ENCODE data around the gene ZHX3. TPM values are rescaled to one million over a fixed set of nuclear protein-coding genes. Genes with fewer than 3 reads are reported as not detected.

The ZHX3 gene
- total and polyA plus RNA-seq, 9 of the 15 experiments (the other 6 are each of a cell fraction or from before 2014, with no cell fraction given): 0.80 to 14.6 (median 4.9) TPM

DNA sequence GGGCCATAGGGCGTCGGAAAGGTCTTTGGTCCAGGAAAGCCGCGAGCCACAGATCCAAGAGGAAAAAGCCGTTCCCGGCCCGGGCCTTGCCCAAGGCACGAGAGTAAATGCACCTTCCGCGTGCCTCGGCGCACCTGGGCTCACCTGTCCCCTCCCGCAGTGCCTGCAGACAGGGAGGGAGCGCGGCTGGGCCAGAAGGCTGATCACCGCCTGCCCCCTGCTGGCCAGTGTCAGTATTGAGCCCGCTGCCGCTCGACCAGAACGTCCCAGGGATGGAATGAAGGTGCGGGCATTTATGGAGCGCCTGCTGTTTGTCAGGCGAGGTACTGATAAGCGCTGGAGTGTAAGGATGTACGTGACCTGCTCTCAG, 22.4 kb upstream of the ZHX3 start (continued):
- TF ChIP-seq, protein P1, sequence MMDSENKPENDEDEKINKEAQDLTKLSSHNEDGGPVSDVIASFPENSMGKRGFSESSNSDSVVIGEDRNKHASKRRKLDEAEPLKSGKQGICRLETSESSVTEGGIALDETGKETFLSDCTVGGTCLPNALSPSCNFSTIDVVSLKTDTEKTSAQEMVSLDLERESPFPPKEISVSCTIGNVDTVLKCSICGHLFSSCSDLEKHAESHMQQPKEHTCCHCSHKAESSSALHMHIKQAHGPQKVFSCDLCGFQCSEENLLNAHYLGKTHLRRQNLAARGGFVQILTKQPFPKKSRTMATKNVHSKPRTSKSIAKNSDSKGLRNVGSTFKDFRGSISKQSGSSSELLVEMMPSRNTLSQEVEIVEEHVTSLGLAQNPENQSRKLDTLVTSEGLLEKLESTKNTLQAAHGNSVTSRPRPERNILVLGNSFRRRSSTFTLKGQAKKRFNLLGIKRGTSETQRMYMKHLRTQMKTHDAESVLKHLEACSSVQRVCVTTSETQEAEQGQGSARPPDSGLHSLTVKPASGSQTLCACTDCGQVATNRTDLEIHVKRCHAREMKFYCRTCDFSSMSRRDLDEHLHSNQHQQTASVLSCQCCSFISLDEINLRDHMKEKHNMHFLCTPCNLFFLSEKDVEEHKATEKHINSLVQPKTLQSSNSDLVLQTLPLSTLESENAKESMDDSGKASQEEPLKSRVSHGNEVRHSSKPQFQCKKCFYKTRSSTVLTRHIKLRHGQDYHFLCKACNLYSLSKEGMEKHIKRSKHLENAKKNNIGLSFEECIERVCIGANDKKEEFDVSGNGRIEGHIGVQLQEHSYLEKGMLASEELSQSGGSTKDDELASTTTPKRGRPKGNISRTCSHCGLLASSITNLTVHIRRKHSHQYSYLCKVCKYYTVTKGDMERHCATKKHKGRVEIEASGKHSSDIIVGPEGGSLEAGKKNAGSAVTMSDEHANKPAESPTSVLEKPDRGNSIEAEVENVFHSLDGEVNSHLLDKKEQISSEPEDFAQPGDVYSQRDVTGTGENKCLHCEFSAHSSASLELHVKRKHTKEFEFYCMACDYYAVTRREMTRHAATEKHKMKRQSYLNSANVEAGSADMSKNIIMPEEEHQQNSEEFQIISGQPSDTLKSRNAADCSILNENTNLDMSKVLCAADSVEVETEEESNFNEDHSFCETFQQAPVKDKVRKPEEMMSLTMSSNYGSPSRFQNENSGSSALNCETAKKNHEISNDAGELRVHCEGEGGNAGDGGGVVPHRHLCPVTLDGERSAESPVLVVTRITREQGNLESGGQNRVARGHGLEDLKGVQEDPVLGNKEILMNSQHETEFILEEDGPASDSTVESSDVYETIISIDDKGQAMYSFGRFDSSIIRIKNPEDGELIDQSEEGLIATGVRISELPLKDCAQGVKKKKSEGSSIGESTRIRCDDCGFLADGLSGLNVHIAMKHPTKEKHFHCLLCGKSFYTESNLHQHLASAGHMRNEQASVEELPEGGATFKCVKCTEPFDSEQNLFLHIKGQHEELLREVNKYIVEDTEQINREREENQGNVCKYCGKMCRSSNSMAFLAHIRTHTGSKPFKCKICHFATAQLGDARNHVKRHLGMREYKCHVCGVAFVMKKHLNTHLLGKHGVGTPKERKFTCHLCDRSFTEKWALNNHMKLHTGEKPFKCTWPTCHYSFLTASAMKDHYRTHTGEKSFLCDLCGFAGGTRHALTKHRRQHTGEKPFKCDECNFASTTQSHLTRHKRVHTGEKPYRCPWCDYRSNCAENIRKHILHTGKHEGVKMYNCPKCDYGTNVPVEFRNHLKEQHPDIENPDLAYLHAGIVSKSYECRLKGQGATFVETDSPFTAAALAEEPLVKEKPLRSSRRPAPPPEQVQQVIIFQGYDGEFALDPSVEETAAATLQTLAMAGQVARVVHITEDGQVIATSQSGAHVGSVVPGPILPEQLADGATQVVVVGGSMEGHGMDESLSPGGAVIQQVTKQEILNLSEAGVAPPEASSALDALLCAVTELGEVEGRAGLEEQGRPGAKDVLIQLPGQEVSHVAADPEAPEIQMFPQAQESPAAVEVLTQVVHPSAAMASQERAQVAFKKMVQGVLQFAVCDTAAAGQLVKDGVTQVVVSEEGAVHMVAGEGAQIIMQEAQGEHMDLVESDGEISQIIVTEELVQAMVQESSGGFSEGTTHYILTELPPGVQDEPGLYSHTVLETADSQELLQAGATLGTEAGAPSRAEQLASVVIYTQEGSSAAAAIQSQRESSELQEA (IDR thresholded peaks at IDR 0.05; ENCODE audit: low read depth): no peak
- TF ChIP-seq EP300 (IDR thresholded peaks at IDR 0.05; ENCODE audit: low read length) (no peak), ZNF699 (CRISPR knock-in tag; IDR thresholded peaks at IDR 0.05; ENCODE audit: insufficient replicate concordance) (no peak), EWSR1 (IDR thresholded peaks at IDR 0.05; ENCODE audit: borderline replicate concordance, low read depth, partially characterized antibody) (no peak), ZBED1 (IDR thresholded peaks at IDR 0.05) (no peak), ZNF184 (CRISPR knock-in tag; IDR thresholded peaks at IDR 0.05) (no peak), ZNF830 (CRISPR knock-in tag; IDR thresholded peaks at IDR 0.05) (no peak)
- TF ChIP-seq, protein P2, sequence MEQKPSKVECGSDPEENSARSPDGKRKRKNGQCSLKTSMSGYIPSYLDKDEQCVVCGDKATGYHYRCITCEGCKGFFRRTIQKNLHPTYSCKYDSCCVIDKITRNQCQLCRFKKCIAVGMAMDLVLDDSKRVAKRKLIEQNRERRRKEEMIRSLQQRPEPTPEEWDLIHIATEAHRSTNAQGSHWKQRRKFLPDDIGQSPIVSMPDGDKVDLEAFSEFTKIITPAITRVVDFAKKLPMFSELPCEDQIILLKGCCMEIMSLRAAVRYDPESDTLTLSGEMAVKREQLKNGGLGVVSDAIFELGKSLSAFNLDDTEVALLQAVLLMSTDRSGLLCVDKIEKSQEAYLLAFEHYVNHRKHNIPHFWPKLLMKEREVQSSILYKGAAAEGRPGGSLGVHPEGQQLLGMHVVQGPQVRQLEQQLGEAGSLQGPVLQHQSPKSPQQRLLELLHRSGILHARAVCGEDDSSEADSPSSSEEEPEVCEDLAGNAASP (IDR thresholded peaks at IDR 0.05): no peak
- TF ChIP-seq, protein P3, sequence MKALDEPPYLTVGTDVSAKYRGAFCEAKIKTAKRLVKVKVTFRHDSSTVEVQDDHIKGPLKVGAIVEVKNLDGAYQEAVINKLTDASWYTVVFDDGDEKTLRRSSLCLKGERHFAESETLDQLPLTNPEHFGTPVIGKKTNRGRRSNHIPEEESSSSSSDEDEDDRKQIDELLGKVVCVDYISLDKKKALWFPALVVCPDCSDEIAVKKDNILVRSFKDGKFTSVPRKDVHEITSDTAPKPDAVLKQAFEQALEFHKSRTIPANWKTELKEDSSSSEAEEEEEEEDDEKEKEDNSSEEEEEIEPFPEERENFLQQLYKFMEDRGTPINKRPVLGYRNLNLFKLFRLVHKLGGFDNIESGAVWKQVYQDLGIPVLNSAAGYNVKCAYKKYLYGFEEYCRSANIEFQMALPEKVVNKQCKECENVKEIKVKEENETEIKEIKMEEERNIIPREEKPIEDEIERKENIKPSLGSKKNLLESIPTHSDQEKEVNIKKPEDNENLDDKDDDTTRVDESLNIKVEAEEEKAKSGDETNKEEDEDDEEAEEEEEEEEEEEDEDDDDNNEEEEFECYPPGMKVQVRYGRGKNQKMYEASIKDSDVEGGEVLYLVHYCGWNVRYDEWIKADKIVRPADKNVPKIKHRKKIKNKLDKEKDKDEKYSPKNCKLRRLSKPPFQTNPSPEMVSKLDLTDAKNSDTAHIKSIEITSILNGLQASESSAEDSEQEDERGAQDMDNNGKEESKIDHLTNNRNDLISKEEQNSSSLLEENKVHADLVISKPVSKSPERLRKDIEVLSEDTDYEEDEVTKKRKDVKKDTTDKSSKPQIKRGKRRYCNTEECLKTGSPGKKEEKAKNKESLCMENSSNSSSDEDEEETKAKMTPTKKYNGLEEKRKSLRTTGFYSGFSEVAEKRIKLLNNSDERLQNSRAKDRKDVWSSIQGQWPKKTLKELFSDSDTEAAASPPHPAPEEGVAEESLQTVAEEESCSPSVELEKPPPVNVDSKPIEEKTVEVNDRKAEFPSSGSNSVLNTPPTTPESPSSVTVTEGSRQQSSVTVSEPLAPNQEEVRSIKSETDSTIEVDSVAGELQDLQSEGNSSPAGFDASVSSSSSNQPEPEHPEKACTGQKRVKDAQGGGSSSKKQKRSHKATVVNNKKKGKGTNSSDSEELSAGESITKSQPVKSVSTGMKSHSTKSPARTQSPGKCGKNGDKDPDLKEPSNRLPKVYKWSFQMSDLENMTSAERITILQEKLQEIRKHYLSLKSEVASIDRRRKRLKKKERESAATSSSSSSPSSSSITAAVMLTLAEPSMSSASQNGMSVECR (CRISPR knock-in tag; IDR thresholded peaks at IDR 0.05): no peak; the same call in 1 of the 2 replicates
